Measurements from ENCODE around the gene MMEL1. TPM values are rescaled to one million over a fixed set of nuclear protein-coding genes. Genes with fewer than 3 reads are reported as not detected.
"Not testable (repeated sequence)": the region's sequence is repeated elsewhere in the genome, so short reads cannot be mapped to it uniquely, and the experiment has no call there.

MMEL1 gene
- total RNA-seq, 6 experiments from 2014 or later, result 1.2 to 2.0 TPM; not detected in 4

DNA sequence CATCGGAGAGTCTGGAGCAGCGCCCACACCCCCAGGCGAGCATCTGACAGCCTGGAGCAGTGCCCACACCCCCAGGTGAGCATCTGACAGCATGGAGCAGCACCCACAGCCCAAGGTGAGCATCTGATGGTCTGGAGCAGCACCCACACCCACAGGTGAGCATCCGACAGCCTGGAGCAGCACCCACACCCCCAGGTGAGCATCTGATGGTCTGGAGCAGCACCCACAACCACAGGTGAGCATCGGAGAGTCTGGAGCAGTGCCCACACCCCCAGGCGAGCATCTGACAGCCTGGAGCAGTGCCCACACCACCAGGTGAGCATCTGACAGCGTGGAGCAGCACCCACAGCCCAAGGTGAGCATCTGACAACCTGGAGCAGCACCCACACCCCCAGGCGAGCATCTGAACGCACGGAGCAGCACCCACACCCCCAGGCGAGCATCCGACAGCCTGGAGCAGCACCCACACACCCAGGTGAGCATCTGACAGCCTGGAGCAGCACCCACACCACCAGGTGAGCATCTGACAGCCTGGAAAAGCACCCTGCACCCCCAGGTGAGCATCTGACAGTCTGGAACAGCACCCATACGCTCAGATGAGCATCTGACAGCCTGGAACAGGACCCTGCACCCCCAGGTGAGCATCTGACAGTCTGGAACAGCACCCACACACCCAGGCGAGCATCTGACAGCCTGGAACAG, 21.1 kb upstream of the MMEL1 start:
- DNase-seq, result peak; percentile 61 to 89 (median 80)
- intact Hi-C loops (cut with DNase I); ATAC-seq: not testable (repeated sequence)

DNA sequence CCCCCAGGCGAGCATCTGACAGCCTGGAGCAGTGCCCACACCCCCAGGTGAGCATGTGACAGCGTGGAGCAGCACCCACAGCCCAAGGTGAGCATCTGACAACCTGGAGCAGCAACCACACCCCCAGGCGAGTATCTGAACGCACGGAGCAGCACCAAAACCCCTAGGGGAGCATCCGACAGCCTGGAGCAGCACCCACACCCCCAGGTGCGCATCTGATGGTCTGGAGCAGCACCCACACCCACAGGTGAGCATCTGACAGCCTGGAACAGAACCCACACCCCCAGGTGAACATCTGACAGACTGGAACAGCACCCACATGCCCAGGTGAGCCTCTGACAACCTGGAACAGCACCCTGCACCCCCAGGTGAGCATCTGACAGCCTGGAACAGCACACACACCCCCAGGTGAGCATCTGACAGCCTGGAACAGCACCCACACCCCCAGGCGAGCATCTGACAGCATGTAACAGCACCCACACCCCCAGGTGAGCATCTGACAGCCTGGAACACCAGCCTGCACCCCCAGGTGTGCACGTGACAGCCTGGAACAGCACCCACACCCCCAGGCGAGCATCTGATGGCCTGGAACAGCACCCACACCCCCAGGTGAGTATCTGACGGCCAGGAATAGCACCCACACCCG, 20.2 kb upstream of the MMEL1 start:
- intact Hi-C loops (cut with DNase I); H3K27me3 ChIP-seq; H3K4me1 ChIP-seq; H3K36me3 ChIP-seq; H3K27ac ChIP-seq; H3K9me3 ChIP-seq; H3K4me3 ChIP-seq; ATAC-seq: not testable (repeated sequence)
- DNase-seq, result peak in 2 of 3 donors; percentile 27 to 77
- WGBS (ENCODE audit: insufficient coverage, low coverage, low lambda C conversion rate, missing lambda C conversion rate), result 11% methylated on average over 12 of the region's 12 CpGs

More for the DNA sequence above, 21.1 kb upstream of the MMEL1 start:
- H3K27me3 ChIP-seq, H3K27ac ChIP-seq, H3K36me3 ChIP-seq, H3K4me1 ChIP-seq, H3K4me3 ChIP-seq, H3K9me3 ChIP-seq: not testable (repeated sequence)
- WGBS (ENCODE audit: insufficient coverage, low coverage, low lambda C conversion rate, missing lambda C conversion rate), result 23% methylated on average over 14 of the region's 14 CpGs

DNA sequence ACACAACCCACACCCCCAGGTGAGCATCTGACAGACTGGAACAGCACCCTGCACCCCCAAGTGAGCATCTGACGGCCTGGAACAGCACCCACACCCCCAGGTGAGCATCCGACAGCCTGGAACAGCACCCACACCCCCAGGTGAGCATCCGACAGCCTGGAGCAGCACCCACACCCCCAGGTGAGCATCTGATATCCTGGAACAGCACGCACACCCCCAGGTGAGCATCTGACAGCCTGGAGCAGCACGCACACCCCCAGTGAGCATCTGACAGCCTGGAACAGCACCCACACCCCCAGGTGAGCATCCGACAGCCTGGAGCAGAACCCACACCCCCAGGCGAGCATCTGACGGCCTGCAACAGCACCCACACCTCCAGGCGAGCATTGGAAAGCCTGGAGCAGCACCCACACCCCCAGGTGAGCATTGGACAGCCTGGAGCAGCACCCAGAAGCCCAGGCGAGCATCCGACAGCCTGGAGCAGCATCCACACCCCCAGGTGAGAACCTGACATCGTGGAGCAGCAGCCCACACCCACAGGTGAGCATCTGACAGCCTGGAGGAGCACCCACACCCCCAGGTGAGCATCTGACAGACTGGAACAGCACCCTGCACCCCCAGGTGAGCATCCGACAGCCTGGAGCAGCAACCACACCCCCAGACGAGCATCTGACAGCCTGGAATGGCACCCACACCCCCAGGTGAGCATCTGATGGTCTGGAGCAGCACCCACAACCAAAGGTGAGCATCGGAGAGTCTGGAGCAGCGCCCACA, 19.5 kb upstream of the MMEL1 start:
- H3K4me1 ChIP-seq; intact Hi-C loops (cut with DNase I); ATAC-seq; H3K4me3 ChIP-seq; H3K36me3 ChIP-seq; H3K27me3 ChIP-seq; H3K9me3 ChIP-seq; H3K27ac ChIP-seq: not testable (repeated sequence)
- WGBS (ENCODE audit: insufficient coverage, low coverage, low lambda C conversion rate, missing lambda C conversion rate), result 19% methylated on average over 14 of the region's 16 CpGs
- DNase-seq, result peak in 2 of 3 donors; percentile 23 to 61

DNA sequence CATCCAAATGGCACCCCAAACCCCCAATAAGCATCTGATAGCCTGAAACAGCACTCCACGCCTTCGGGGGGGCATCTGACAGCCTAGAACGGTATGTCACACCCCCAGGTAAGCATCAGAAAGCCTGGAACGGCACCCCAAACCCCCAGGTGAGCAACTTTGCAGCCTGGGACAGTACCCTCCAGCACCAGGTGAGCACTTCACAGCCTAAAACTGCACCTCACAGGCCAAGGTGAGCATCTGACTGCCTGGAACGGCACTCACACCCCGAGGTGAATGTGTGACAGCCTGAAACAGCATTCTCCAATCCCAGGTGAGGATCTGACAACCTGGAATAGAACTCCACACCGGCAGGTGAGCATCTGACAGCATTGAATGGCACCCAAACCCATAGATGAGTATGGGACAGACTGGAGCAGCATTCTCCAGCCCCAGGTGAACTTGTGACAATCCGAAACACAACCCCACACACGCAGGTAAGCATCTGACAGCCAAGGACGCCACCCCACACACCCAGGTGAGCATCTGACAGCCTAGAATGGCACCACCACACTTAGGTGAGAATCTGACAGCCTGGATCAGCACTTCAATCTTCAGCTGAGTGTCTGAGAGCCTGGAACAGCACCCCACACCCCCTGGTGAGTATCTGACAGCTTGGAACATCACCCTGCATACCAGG, 18.3 kb upstream of the MMEL1 start:
- Histone ChIP-seq H3K9me3 (peaks cover 0 to 6% (median 0%) of the 10 kb centered on the region in 4 donors), H3K27me3 (no peaks in the 10 kb centered on the region), H3K4me1 (no peaks in the 10 kb centered on the region), H3K4me3 (no peak overlapping the region), H3K36me3 (no peaks in the 10 kb centered on the region), H3K27ac (no peak overlapping the region)
- intact Hi-C loops (cut with DNase I), result no loop called here
- DNase-seq (peak in 1 of 3 donors; percentile 13), ATAC-seq (no peak)
- 26% methylated on average over 4 of the region's 10 CpGs for WGBS (ENCODE audit: insufficient coverage, low coverage, low lambda C conversion rate, missing lambda C conversion rate)
- no peak for TF ChIP-seq POLR2A (IDR thresholded peaks at IDR 0.05)
- TF ChIP-seq, protein P1, sequence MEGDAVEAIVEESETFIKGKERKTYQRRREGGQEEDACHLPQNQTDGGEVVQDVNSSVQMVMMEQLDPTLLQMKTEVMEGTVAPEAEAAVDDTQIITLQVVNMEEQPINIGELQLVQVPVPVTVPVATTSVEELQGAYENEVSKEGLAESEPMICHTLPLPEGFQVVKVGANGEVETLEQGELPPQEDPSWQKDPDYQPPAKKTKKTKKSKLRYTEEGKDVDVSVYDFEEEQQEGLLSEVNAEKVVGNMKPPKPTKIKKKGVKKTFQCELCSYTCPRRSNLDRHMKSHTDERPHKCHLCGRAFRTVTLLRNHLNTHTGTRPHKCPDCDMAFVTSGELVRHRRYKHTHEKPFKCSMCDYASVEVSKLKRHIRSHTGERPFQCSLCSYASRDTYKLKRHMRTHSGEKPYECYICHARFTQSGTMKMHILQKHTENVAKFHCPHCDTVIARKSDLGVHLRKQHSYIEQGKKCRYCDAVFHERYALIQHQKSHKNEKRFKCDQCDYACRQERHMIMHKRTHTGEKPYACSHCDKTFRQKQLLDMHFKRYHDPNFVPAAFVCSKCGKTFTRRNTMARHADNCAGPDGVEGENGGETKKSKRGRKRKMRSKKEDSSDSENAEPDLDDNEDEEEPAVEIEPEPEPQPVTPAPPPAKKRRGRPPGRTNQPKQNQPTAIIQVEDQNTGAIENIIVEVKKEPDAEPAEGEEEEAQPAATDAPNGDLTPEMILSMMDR (IDR thresholded peaks at IDR 0.05), result no peak

DNA sequence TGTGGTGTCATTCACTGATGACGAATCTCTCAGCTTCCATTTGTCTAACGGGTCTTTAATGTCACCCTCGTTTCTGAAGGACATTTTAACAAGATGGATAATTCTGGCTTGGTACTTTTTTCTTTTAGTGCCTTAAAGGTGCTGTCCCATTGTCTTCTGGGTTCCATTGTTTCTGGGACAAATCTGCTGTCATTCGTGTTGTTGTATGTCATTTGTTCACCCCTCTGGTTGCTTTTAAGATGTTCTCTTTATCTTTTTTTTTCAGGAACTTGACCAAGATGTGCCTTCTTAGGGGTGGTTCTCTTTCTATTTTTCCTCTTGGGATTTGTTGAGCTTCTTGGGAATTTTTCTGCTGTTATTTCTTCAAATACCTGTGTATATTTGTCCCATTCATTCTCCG, 14.0 kb upstream of the MMEL1 start:
- Histone ChIP-seq H3K27me3 (no peaks in the 10 kb centered on the region), H3K4me1 (peaks cover 0 to 5% (median 0%) of the 10 kb centered on the region in 4 donors), H3K36me3 (no peaks in the 10 kb centered on the region), H3K27ac (no peak overlapping the region), H3K9me3 (peaks cover 0 to 6% (median 0%) of the 10 kb centered on the region in 4 donors), H3K4me3 (no peak overlapping the region)
- no peak for DNase-seq
- 67% methylated on average over 5 of the region's 5 CpGs for WGBS (ENCODE audit: insufficient coverage, low coverage, low lambda C conversion rate, missing lambda C conversion rate)
- TF ChIP-seq POLR2A (IDR thresholded peaks at IDR 0.05), result no peak
- TF ChIP-seq, protein P1 (IDR thresholded peaks at IDR 0.05), result no peak
- intact Hi-C loops (cut with DNase I), result loop anchor here (10.0 kb wide), 2 partner anchors 82 to 92 kb away; partner anchors contain the start of gene TNFRSF14 (in 1 of the 2)
- no peak for ATAC-seq

All from right lobe of liver (tissue), 6 donors.